ENCODE measurements around the gene KRTAP9-3. TPM values are rescaled to one million over a fixed set of nuclear protein-coding genes. Genes with fewer than 3 reads are reported as not detected.

The KRTAP9-3 gene
- total and polyA plus RNA-seq, 7 donors: not detected

GRCh38 chr17:41190328-41190727 is 41.9 kb upstream of the KRTAP9-3 start:
- no peak for TF ChIP-seq CTCF (IDR thresholded peaks at IDR 0.05)
- Histone ChIP-seq H3K36me3 (ENCODE audit: insufficient read depth in 1 of 2, low read depth in 1 of 2) (no peaks in the 10 kb centered on the region), H3K27me3 (ENCODE audit: insufficient read depth in 3 of 3, low read length in 2 of 3) (peaks cover 0 to 5% (median 2%) of the 10 kb centered on the region in 3 donors), H3K27ac (no peak overlapping the region), H3K4me1 (no peaks in the 10 kb centered on the region), H3K9me3 (no peaks in the 10 kb centered on the region), H3K4me3 (no peak overlapping the region)
- ATAC-seq (no peak), DNase-seq (no peak)
- intact Hi-C loops (cut with DNase I): no loop called here
- 67 to 73% (median 72%) methylated on average over 3 of the region's 3 CpGs for WGBS, 3 donors

- no peak overlapping the region for H3K27ac ChIP-seq
- H3K4me3 ChIP-seq: no peak overlapping the region
- H3K9me3 ChIP-seq: no peaks in the 10 kb centered on the region
- DNase-seq: no peak
- H3K27me3 ChIP-seq (ENCODE audit: insufficient read depth in 3 of 3, low read length in 2 of 3): no peaks in the 10 kb centered on the region
- intact Hi-C loops (cut with DNase I): no loop called here
- TF ChIP-seq CTCF (IDR thresholded peaks at IDR 0.05): no peak
- no peaks in the 10 kb centered on the region for H3K36me3 ChIP-seq (ENCODE audit: insufficient read depth in 1 of 2, low read depth in 1 of 2)
- H3K4me1 ChIP-seq: no peaks in the 10 kb centered on the region
- 37 to 46% (median 43%) methylated on average over 1 of the region's 1 CpG for WGBS, 3 donors
- ATAC-seq: no peak
These were observed 36.2 kb upstream of the KRTAP9-3 start for GRCh38 chr17:41196068-41196467.

- intact Hi-C loops (cut with DNase I): no loop called here
- no peak for TF ChIP-seq CTCF (IDR thresholded peaks at IDR 0.05)
- H3K27ac ChIP-seq: no peak overlapping the region
- H3K4me3 ChIP-seq: no peak overlapping the region
- no peaks in the 10 kb centered on the region for H3K36me3 ChIP-seq (ENCODE audit: insufficient read depth in 1 of 2, low read depth in 1 of 2)
- DNase-seq (no peak), ATAC-seq (no peak)
- H3K27me3 ChIP-seq (ENCODE audit: insufficient read depth in 3 of 3, low read length in 2 of 3): no peaks in the 10 kb centered on the region
- no peaks in the 10 kb centered on the region for H3K9me3 ChIP-seq
- H3K4me1 ChIP-seq: no peaks in the 10 kb centered on the region
- 64 to 85% (median 66%) methylated on average over 4 to 5 of the region's 5 CpGs for WGBS, 3 donors
These were observed 32.7 kb upstream of the KRTAP9-3 start for GRCh38 chr17:41199421-41200078.

GRCh38 chr17:41211845-41212466 is 20.3 kb upstream of the KRTAP9-3 start:
- TF ChIP-seq CTCF (IDR thresholded peaks at IDR 0.05): no peak
- intact Hi-C loops (cut with DNase I): no loop called here
- DNase-seq (no peak), ATAC-seq (no peak)
- Histone ChIP-seq H3K27me3 (ENCODE audit: insufficient read depth in 3 of 3, low read length in 2 of 3) (peaks cover 0 to 8% (median 0%) of the 10 kb centered on the region in 3 donors), H3K4me3 (no peak overlapping the region), H3K36me3 (ENCODE audit: insufficient read depth in 1 of 2, low read depth in 1 of 2) (no peaks in the 10 kb centered on the region), H3K27ac (no peak overlapping the region), H3K9me3 (no peaks in the 10 kb centered on the region), H3K4me1 (no peaks in the 10 kb centered on the region)
- 8 to 22% (median 12%) methylated on average over 1 of the region's 1 CpG for WGBS, 3 donors
